GM12892 (cell line): ENCODE data around the gene BPIFB6.

ENCODE experiments used
- POLR2A ChIP-seq: IDR thresholded peaks from 2 replicates; pipeline ENCODE4 v1.6.1; 2011; ENCODE audit warnings: low read depth, low read length, control low read depth
- POLR2AphosphoS5 ChIP-seq: IDR thresholded peaks from 2 replicates; pipeline ENCODE4 v1.6.1; 2011; ENCODE audit warnings: low read depth, low read length, control low read depth
- TAF1 ChIP-seq: IDR thresholded peaks from 2 replicates; pipeline ENCODE4 v1.6.1; 2011; ENCODE audit warnings: low read depth, mild to moderate bottlenecking, control low read depth, low read length, borderline replicate concordance

GRCh38 chr20:33002087-33002808 is 29.2 kb upstream of the BPIFB6 start:
- TF ChIP-seq POLR2A (no peak), POLR2AphosphoS5 (no peak), TAF1 (no peak)
